CD14-positive monocyte (primary cell): ENCODE results near the gene SNAP29. TPM values are rescaled to one million over a fixed set of nuclear protein-coding genes. Genes with fewer than 3 reads are reported as not detected.
A peak's percentile ranks its signal among the peaks of the same experiment; 100 is the strongest.

Source experiments
- DNase-seq, 3 donors: peaks; one replicate each; pipeline ENCODE4 v3.0.0-alpha.2; 2011 to 2022
- H2AFZ ChIP-seq: 2 replicates; pipeline ENCODE4 v1.6.0; 2012; ENCODE audit warnings: mild to moderate bottlenecking, low read depth, low read length, inconsistent platforms; ENCODE audit not compliant: insufficient read depth, poor library complexity, severe bottlenecking
- H3K27ac ChIP-seq, 2 donors: 1 replicate in 1 of 2; 2 replicates in 1 of 2; pipeline ENCODE4 v1.5.1; 2012 to 2013; ENCODE audit warnings: low read length in 2 of 2, control low read depth in 1 of 2, inconsistent platforms in 1 of 2, low read depth in 1 of 2, mild to moderate bottlenecking in 1 of 2
- H3K27me3 ChIP-seq, 2 donors: one replicate each; pipeline versions ENCODE4 v1.6.0 to v1.6.1; 2011 to 2013; ENCODE audit warnings: low read length in 2 of 2; ENCODE audit not compliant: control insufficient read depth in 2 of 2, insufficient read depth in 2 of 2
- H3K36me3 ChIP-seq, 2 donors: replicated peaks in 1 of 2; 1 replicate in 1 of 2; 2 replicates in 1 of 2; pipeline versions ENCODE4 v1.5.1 to v1.6.1; 2012 to 2013; ENCODE audit warnings: low read length in 2 of 2, control low read depth in 1 of 2, inconsistent platforms in 1 of 2, mild to moderate bottlenecking in 1 of 2; ENCODE audit not compliant: insufficient read depth in 2 of 2, control insufficient read depth in 1 of 2
- H3K4me1 ChIP-seq, 2 donors: 1 replicate in 1 of 2; 2 replicates in 1 of 2; pipeline versions ENCODE4 v1.5.1 to v1.6.1; 2012 to 2013; ENCODE audit warnings: low read length in 2 of 2, control low read depth in 1 of 2, inconsistent platforms in 1 of 2, mild to moderate bottlenecking in 1 of 2, moderate library complexity in 1 of 2; ENCODE audit not compliant: insufficient read depth in 2 of 2, control insufficient read depth in 1 of 2
- H3K4me2 ChIP-seq: replicated peaks from 2 replicates; pipeline ENCODE3; 2012; ENCODE audit warnings: low read length, moderate library complexity, mild to moderate bottlenecking; ENCODE audit not compliant: poor library complexity, severe bottlenecking; ENCODE audit errors: extremely low read depth
- H3K4me3 ChIP-seq, 3 experiments: fragments of 200-600 bp in 1 of 3; sonication (generic) in 1 of 3; replicated peaks in 1 of 3; 1 replicate in 2 of 3; 2 replicates in 1 of 3; pipeline ENCODE4 v1.5.1; 2011 to 2013; ENCODE audit warnings: low read length in 3 of 3, mild to moderate bottlenecking in 3 of 3, control low read depth in 2 of 3, low read depth in 2 of 3, inconsistent platforms in 1 of 3, moderate library complexity in 1 of 3
- H3K79me2 ChIP-seq: 2 replicates; pipeline ENCODE4 v1.6.0; 2012; ENCODE audit warnings: mild to moderate bottlenecking, control low read depth, inconsistent platforms, low read length, moderate library complexity; ENCODE audit not compliant: insufficient read depth
- H3K9ac ChIP-seq: 2 replicates; pipeline ENCODE4 v1.6.0; 2017; ENCODE audit warnings: low read length, mild to moderate bottlenecking; ENCODE audit not compliant: insufficient read depth, poor library complexity, severe bottlenecking
- H3K9me3 ChIP-seq, 2 donors: replicated peaks in 1 of 2; 1 replicate in 1 of 2; 2 replicates in 1 of 2; pipeline versions ENCODE4 v1.5.1 to v1.6.1; 2012 to 2013; ENCODE audit warnings: low read length in 2 of 2, control low read depth in 1 of 2; ENCODE audit not compliant: control insufficient read depth in 1 of 2, insufficient read depth in 1 of 2
- H4K20me1 ChIP-seq: 2 replicates; pipeline ENCODE4 v1.6.0; 2012; ENCODE audit warnings: mild to moderate bottlenecking, low read length, control low read depth, moderate library complexity; ENCODE audit not compliant: insufficient read depth
- H3K27ac Mint-ChIP-seq, 7 donors: one replicate each; pipeline ENCODE4 v1.8.0; 2020; ENCODE audit warnings: mild to moderate bottlenecking in 7 of 7, mixed read lengths in 7 of 7, moderate library complexity in 6 of 7, inconsistent platforms in 2 of 7
- H3K27me3 Mint-ChIP-seq, 3 donors: one replicate each; pipeline ENCODE4 v1.8.0; 2021 to 2022; ENCODE audit warnings: low read depth in 3 of 3, mild to moderate bottlenecking in 3 of 3, mixed read lengths in 3 of 3, moderate library complexity in 3 of 3, inconsistent platforms in 1 of 3
- H3K36me3 Mint-ChIP-seq, 2 donors: one replicate each; pipeline ENCODE4 v1.8.0; 2020; ENCODE audit warnings: mixed read lengths in 2 of 2, inconsistent platforms in 1 of 2, mild to moderate bottlenecking in 1 of 2
- H3K4me1 Mint-ChIP-seq: one replicate; pipeline ENCODE4 v1.8.0; 2020; ENCODE audit warnings: mild to moderate bottlenecking, mixed read lengths
- H3K4me3 Mint-ChIP-seq, 2 donors: one replicate each; pipeline ENCODE4 v1.8.0; 2020; ENCODE audit warnings: mild to moderate bottlenecking in 2 of 2, mixed read lengths in 2 of 2, moderate library complexity in 1 of 2
- H3K9me3 Mint-ChIP-seq, 7 donors: one replicate each; pipeline ENCODE4 v1.8.0; 2020 to 2022; ENCODE audit warnings: mixed read lengths in 7 of 7, mild to moderate bottlenecking in 6 of 7, moderate library complexity in 6 of 7, inconsistent platforms in 2 of 7
- CTCF ChIP-seq: fragments of 200-600 bp; IDR thresholded peaks from one replicate; pipeline ENCODE4 v1.8.0; 2022; ENCODE audit warnings: antibody characterized with exemption, mild to moderate bottlenecking
- WGBS: methylation state at CpG from one replicate; pipeline ENCODE4 v1.1.5; 2013; ENCODE audit warnings: missing lambda C conversion rate; ENCODE audit not compliant: insufficient coverage; 5-methylcytosine and 5-hydroxymethylcytosine counted together
- intact Hi-C, 2 donors: fragments of 100-400 bp; cut with micrococcal nuclease; formaldehyde crosslinking; loops; one replicate each; pipeline versions ENCODE4 v1.15.0 to v1.15.1; 2023
- polyA plus RNA-seq, 3 donors: library from polyadenylated mRNA; depleted of rRNA in 1 of 3; unstranded in 2 of 3; stranded (reverse) in 1 of 3; fragments of 300-500 nt in 2 of 3; fragments of >200 nt in 1 of 3; fragmentation: Illumina TruSeq in 2 of 3; gene quantifications; 1 replicate in 2 of 3; 2 replicates in 1 of 3; pipeline ENCODE4 v1.2.3, GENCODE V29; 2012 to 2021

Gene SNAP29
- polyA plus RNA-seq, 3 donors: 22.3 to 32.8 (median 28.9) TPM

GRCh38 chr22:20811971-20812660, 46.7 kb upstream of the SNAP29 start:
- no peak for DNase-seq
- H3K27me3 ChIP-seq: no peaks in the 10 kb centered on the region
- Mint-ChIP-seq H3K27ac (peak overlapping the region in 2 of 7 donors; percentile 32), H3K9me3 (peaks cover 0 to 2% (median 0%) of the 10 kb centered on the region in 7 donors), H3K4me1 (no peaks in the 10 kb centered on the region), H3K36me3 (peaks cover 79 to 94% of the 10 kb centered on the region in 2 donors), H3K4me3 (no peak overlapping the region), H3K27me3 (peaks cover 0 to 2% (median 1%) of the 10 kb centered on the region in 3 donors)
- intact Hi-C loops: no loop called here
- H3K9ac ChIP-seq: no peak overlapping the region
- H3K79me2 ChIP-seq: no peaks in the 10 kb centered on the region
- H4K20me1 ChIP-seq: no peaks in the 10 kb centered on the region
- peaks cover 73 to 95% of the 10 kb centered on the region in 2 donors for H3K36me3 ChIP-seq
- TF ChIP-seq CTCF: no peak
- no peaks in the 10 kb centered on the region for H3K4me1 ChIP-seq
- H3K4me2 ChIP-seq: no peak overlapping the region
- no peak overlapping the region for H3K27ac ChIP-seq
- no peak overlapping the region for H2AFZ ChIP-seq
- no CpG with 5 or more reads among the region's 5 CpGs for WGBS
- H3K9me3 ChIP-seq: no peaks in the 10 kb centered on the region
- no peak overlapping the region for H3K4me3 ChIP-seq

- no peak overlapping the region for H2AFZ ChIP-seq
- no peaks in the 10 kb centered on the region for H3K9me3 ChIP-seq
- DNase-seq: no peak
- Mint-ChIP-seq H3K4me3 (no peak overlapping the region), H3K36me3 (peaks cover 79 to 89% of the 10 kb centered on the region in 2 donors), H3K27ac (no peak overlapping the region), H3K9me3 (peaks cover 0 to 2% (median 0%) of the 10 kb centered on the region in 7 donors), H3K4me1 (no peaks in the 10 kb centered on the region), H3K27me3 (peaks cover 0 to 2% (median 1%) of the 10 kb centered on the region in 3 donors)
- no peak overlapping the region for H3K9ac ChIP-seq
- H3K4me2 ChIP-seq: no peak overlapping the region
- H3K79me2 ChIP-seq: no peaks in the 10 kb centered on the region
- H3K27me3 ChIP-seq: no peaks in the 10 kb centered on the region
- intact Hi-C loops: no loop called here
- no peaks in the 10 kb centered on the region for H3K4me1 ChIP-seq
- no peak overlapping the region for H3K27ac ChIP-seq
- no peaks in the 10 kb centered on the region for H4K20me1 ChIP-seq
- H3K36me3 ChIP-seq: peaks cover 77 to 95% of the 10 kb centered on the region in 2 donors
- WGBS: 95% methylated on average over 3 of the region's 4 CpGs
- H3K4me3 ChIP-seq: no peak overlapping the region
- no peak for TF ChIP-seq CTCF
Observed at GRCh38 chr22:20813056-20813455, 45.8 kb upstream of the SNAP29 start.
